AG09309 (cell line): ENCODE results near the gene PLCG2.

Source experiments
- DNase-seq: peaks from one replicate; pipeline ENCODE4 v3.0.0-alpha.2; 2010; ENCODE audit warnings: low read depth
- H3K4me3 ChIP-seq: 2 replicates; pipeline ENCODE4 v1.5.1; 2011; ENCODE audit warnings: mild to moderate bottlenecking, low read depth, low read length, moderate library complexity; ENCODE audit not compliant: control insufficient read depth
- TF ChIP-seq, protein P1 (sequence below): IDR thresholded peaks from 2 replicates; pipeline ENCODE4 v1.5.1; 2011; ENCODE audit warnings: mild to moderate bottlenecking, low read depth, low read length, inconsistent platforms; ENCODE audit not compliant: insufficient read depth, control insufficient read depth; ENCODE audit errors: missing control alignments

The PLCG2 gene

DNA sequence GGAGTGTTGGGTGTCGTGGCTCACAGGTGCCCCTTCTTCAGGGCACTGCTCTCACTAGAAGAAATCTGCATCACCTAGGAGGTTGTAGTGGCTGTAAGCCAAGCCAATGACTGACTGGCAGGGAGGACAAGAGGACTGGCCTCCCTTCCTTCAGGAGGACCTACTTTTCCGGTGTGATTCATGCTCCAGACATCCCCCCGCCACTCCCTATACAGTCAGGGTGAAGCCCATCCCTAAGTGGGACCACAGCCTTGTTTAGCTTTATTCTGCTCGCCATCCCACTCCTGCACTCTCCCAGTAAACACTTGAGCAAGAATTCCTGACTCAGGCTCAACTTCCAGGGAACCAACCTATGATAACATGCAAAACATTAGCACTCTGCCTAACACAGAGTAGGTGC, 67.0 kb downstream of the PLCG2 start:
- H3K4me3 ChIP-seq: no peak overlapping the region
- TF ChIP-seq, protein P1, sequence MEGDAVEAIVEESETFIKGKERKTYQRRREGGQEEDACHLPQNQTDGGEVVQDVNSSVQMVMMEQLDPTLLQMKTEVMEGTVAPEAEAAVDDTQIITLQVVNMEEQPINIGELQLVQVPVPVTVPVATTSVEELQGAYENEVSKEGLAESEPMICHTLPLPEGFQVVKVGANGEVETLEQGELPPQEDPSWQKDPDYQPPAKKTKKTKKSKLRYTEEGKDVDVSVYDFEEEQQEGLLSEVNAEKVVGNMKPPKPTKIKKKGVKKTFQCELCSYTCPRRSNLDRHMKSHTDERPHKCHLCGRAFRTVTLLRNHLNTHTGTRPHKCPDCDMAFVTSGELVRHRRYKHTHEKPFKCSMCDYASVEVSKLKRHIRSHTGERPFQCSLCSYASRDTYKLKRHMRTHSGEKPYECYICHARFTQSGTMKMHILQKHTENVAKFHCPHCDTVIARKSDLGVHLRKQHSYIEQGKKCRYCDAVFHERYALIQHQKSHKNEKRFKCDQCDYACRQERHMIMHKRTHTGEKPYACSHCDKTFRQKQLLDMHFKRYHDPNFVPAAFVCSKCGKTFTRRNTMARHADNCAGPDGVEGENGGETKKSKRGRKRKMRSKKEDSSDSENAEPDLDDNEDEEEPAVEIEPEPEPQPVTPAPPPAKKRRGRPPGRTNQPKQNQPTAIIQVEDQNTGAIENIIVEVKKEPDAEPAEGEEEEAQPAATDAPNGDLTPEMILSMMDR: no peak
- DNase-seq: no peak

DNA sequence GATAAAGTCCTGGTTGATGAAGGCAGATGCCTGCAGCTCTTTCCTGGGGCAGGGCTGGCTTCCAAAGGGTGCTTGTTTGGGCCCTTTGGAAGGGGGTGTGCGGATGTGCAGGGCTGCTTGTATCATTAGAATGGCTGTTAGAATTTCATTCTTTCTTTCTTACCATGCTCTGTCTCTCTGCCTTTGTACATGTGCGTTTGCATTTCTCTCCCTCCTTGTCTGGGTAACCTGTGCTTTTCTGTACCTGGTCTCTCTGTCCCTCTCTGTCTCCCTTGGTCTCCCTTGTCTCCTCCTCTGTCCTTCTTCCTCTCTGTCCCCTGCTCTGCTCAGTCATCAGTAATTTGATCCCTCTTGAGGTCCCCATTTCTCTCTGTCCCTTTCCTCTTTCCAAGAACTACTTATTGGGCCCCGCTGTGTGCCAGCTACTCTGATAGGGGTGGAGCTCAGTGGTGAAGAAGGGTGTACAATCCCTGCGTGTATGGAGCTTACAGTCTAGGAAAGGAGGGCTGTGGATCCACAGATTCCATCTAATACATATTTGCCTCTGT, 69.3 kb downstream of the PLCG2 start:
- DNase-seq: no peak
- no peak overlapping the region for H3K4me3 ChIP-seq
- TF ChIP-seq, protein P1: no peak

DNA sequence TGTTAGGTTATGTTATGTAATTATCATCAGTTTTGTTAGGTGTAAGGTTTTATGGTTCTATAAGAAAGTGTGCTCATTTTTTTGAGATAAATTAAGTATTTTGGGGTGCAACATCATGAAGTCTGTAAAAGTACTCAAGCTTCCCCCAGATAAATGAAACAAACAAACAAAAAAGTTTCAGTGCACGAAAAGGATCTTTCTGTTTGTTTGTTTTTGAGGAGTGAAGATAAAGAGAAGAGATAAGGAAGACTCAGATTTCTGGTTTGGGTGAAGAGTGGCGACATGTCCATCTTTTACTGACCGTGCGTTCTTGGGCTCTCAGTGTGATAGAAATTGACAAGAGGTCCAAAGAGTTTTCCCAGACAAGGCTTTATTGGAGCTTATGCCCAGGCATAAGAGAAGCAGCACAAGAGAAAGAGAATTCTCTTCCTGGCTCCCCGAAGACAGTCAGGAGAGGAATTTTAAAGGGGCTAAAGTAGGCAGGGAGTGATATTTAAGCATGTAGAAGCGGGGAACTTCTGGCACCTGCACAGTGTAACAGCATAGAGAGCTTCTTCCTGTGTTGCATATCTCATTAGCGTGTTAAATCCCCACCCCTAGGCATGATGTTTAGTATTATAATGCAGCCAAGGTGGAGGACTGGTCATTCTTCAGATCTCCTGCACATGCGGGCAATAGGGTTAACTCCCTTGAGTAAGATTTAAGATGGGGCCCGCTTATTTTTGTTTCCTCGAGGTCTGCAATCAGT, 71.3 kb downstream of the PLCG2 start:
- no peak overlapping the region for H3K4me3 ChIP-seq
- TF ChIP-seq, protein P1: no peak
- no peak for DNase-seq

DNA sequence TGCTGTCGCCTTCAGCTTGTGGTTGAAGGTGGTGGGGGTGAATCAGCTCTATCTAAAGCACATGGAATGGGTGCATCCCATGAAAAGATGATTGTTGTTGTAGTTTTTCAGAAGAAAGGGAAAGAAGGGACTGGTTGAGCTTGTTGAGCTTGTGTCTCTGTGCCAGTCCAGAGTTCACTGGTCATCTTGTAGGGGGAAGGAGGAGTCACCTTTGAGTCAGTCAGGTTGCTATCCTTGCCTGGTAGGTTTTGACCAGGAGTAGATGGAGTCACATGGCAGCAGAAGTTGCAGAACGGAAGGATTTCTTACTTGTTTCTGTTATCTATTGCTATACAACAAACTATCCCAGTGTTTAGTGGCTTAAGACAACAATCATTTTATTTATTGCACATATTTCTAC, 73.3 kb downstream of the PLCG2 start:
- TF ChIP-seq, protein P1: no peak
- DNase-seq: no peak

DNA sequence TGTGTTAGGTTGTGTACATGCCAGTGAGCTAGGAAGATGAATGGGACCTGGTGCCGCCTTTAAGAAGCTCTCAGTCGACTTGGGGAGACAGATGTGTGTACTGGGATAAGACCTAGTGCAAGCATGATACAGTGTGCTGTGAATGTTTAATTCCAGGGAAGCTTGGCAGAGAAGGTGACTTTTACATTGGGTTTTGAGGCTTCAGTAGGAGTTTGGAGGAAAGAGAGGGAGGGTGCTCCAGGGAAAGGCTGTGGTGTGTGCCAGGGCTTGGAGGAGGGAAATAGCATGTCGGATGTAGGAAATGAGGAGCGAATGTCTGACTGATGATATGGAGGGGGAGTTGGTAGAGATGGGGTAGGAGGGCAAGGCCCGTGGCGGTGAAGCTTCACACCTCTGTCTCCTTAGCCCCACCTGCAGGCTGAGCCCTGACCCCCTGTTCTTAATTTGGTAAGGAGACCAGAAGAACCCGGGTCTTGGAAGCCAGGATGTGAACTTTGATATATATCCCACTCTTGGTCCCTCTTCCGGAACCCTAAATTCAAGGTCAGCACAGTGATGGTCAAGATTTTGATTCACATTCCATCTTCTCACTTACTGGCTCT, 76.6 kb downstream of the PLCG2 start:
- DNase-seq: no peak
- no peak overlapping the region for H3K4me3 ChIP-seq
- TF ChIP-seq, protein P1: no peak

More for the DNA sequence above, 73.3 kb downstream of the PLCG2 start:
- no peak overlapping the region for H3K4me3 ChIP-seq

DNA sequence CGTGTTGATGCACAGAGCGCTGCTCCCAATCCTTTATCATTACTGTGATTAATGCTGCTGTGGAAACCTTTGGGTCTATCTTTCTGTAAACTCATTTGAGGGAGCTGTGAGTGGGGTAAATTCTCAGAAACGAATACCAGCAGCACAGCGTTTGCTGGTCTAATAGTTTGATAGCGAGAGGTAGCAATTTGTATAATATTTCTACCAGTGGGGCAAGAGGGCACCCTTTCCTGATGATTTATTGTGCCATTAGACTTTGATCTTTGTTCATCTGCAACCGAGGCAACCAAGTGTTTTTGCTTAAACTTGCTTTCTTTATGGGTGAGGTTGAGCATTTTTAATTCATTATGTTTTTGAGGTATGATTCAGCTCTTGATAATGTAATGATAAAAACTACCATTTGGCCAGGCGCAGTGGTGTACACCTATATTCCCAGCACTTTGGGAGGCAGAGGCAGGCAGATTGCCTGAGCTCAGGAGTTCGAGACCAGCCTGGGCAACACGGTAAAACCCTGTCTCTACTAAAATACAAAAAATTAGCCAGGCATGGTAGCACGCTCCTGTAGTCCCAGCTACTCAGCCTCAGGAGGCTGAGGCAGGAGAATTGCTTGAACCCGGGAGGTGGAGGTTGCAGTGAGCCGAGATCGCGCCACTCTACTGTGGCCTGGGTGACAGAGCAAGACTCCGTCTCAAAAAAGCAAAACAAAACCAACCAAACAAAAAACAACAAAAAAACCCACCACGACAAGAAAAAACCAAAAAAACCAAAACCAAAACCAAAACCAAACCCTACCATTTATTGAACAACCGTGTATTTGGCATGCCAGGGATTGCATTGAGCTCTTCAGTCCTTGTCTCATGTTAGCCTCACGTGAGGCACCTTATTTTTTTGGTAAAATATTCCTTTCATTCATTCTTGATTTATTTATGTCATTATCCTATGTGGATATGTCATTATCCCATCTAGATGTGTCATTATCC, 81.5 kb downstream of the PLCG2 start:
- no peak for DNase-seq
- TF ChIP-seq, protein P1: no peak
- no peak overlapping the region for H3K4me3 ChIP-seq
